ENCODE results near the gene KCTD19.

The KCTD19 gene

DNA sequence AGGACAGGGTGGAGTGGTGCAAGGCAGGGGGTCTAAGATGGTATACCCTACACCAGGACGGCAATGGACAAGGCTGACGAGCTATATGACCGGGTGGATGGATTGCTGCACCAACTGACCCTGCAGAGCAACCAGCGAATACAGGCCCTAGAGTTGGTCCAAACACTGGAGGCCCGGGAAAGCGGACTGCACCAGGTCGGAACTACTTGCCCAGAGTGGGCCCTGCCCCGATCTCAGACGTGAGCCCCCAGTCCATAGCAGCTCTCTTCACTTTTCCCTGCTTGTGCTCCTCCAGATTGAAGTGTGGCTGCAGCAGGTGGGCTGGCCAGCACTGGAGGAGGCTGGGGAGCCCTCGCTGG is 44.1 kb downstream of the KCTD19 start:
- DNase-seq, result no peak

DNA sequence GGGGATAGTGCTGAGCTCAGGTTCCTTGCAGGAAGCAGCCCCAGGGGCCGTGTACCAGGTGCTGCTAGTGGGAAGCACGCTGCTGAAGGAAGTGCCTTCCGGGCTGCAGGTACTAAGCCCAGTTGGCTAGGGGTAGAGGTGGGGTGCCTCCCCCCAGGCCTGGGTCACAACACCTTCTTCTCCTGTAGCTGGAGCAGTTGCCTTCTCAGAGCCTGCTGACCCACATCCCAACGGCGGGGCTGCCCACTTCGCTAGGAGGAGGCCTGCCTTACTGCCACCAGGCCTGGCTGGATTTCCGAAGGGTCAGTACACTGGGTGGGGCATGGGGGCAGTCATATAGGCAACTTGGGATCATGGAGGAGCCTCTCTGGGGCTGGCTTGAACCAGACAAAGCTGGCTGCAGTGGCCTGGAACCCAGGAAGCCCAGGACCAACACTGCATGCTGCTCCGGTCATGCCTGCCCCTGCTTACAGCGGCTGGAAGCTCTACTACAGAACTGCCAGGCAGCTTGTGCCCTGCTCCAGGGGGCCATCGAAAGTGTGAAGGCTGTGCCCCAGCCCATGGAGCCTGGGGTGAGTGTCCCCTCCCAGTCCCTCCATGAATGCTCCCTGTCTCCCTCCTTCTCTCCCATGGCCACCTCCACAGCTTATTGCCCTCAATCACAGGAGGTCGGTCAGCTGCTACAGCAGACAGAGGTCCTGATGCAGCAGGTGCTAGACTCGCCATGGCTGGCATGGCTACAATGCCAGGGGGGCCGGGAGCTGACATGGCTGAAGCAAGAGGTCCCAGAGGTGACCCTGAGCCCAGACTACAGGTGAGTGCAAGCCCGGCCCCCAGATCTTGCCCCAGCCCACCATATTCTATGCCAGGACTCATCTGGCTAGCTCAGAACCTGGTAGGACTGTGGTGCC is 44.8 kb downstream of the KCTD19 start:
- DNase-seq, result no peak

DNA sequence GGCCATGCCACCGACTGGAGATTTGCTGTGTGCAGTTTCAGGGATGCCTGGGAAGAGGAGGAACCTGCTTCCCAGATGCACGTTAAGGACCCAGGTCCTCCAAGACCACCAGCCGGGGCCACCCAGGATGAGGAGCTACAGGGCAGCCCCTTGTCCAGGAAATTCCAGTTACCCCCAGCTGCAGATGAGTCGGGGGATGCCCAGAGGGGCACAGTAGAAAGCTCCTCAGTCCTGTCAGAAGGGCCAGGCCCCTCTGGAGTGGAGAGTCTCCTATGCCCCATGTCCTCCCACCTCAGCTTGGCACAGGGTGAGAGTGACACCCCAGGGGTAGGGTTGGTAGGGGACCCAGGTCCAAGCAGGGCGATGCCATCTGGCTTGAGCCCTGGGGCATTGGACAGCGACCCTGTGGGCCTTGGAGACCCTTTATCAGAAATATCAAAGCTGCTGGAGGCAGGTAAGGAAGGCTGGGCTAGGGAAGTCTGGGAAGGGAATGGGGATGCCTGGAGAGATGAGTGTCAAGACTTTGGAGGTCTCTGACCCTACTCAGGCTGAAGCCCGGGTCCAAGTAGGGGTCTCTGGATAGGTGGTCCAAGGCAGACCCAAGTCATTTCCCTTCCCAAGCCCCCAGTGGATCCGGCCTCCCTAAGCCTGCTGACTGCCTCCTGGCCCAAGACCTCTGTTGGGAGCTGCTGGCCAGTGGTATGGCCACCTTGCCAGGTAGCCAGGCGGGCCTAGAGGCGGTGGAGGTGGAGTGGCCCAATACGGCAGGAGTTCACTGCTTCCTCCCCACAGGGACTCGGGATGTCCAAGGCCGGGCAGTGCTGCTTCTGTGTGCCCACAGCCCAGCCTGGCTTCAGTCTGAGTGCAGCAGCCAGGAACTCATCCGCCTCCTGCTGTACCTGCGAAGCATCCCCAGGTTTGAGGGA is 46.2 kb downstream of the KCTD19 start:
- DNase-seq, result no peak

DNA sequence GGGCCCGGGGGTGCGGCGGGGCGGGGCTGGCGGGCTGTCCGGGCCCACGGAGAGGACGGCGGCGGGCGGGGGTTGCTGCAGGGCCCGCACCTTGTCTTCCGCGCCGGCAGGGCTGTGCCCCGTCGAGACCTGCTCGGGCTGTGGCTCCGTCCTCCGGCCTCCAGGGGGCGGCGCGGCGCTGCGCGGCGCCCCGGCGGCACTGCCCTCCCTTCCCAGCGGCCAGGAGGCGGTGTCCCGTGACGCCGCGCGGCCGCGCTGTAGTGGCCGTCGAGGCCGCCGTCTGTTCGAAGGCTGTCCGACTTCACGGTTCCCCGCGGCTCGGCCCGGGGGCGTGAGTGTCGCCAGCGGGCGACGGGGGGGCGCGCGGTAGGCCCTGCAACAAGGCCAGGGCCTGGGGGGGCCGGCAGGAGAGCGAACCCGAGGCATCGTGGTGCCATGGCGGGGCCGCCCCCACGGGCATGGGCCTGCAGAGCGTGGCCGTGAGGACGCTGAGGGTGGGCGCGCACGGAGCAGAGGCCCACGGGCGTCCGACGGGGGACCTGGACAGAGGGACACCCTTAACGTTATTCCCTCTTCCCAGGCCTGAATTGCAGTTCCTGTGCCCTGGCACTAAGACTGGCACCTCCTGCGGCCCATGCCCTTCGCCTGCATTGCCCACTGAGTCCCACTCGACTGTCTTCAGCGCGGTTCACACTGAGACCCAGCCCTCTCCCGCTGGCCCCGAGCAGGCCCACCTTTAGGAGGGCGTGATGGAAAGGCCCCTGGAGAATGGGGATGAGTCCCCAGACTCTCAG is 47.0 kb downstream of the KCTD19 start, which contains the start of gene PLEKHG4:
Gene PLEKHG4, plus strand, starts transcription at position 237 of the 794 bp plus-strand sequence. Its CDS starts 513 bp downstream, at position 750.
- peak; percentile 99 for DNase-seq

DNA sequence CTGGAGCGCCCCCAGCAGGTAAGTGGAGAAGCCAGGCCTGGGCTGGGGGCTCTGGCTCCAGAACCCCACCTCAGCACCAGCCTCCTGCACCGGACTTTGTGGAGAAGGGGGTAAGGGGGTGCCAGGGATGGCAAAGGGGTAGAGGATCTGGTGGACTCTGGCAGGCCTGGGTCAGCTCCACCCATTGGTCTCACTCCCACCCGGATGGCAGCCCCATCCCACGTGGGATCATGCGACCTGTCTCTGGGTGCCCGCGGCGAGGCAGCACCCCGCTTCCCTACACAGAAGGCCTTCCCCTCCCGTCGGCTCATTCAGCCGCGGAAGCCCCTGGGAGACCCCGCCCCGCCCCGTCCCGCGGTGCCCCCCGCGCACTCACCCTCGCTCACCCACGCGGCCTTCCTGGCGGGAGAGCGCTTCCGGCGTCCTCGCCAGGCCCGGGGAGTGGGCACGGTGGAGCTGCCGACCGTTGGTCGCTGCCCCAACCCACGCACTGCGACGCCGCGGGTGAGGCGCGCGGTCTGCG is 47.7 kb downstream of the KCTD19 start:
- DNase-seq, result peak; percentile 77

DNA sequence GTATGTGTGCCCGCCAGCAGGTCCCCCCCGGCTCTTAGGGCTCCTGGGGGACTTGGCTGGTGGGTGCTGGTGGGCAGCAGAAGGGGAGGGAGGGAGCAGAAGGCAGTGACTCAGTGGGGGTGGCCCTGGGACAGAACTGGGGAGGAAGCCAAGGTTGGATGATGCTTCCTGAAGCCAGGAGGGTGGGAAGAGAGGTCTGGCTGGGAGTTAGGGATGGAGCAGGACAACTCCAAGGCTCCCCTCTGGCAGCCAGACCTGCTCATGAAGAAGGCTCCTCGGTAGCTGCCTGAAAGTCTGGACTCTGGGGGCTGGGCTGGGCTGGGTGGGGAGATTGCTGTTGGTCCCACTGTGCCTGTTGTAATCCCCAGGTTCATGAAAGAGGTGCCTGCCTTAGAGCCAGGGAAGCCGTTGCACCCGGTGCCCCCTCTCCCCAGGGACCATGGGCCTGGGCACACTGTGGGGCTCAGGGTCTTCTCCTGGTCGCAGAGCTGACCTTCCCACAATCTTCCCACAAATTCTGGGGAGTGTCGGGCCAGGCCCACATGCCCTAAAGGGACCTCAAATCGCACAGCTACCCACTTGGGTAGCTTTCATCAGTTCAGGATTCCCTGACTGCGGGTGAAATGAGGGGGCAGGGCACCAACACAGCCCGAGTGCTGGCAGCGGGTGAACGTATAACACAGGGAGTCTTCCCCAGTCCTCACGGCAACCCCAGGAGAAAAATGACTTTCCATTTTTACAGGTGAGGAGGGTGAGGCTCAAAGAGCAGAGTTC is 48.4 kb downstream of the KCTD19 start:
- peak; percentile 68 for DNase-seq

DNA sequence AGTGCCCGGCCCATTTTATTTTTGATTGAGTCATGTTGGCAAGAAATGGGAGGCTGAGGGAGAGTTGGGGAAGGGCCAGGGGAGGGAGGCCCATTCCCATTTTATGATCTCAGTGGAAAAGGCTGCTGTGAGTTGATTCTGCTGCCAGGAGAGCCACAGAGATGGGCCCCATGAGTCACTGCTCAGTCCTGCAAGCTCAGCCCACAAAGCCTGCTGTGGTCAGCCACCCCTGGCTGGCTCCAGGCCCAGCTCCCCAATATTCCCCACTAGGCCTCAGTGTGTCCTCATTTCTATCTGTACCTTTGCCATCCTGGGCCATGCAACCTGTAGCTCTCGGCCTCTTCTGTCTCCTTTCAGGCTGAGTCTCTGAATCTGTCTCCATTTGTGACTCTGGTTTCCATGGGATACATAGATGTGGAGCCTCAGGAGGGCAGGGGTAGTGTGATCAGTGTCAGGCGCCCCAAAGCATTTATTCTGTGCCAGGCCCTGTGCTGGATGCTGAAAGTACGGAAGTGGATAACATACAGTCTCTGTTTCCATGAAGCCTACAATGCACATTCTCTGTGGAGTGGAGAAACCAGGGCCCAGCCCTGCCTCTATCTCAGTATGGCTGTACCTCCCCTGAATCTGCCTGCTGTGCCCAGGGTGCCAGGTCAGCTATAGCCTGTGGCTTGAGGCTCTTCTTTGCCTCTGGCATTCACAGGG is 49.1 kb downstream of the KCTD19 start:
- DNase-seq, result peak; percentile 92

DNA sequence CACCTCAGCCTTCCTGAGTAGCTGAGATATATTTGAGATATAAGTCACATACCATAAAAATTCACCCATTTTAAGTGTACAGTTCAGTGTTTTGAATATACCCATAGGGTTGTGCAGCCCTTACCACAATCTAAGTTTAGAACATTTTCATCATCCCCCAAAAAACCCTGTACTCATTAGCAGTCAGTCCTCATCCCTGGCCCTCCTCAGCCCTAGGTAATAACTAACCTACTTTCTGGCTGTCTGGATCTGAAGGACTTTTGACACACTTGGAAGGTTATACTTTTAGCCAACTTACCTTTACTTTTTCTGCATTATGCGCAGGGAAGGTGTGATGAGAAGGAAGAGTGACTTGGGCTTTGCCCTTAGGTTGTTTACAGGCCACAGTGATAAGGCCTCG is 51.2 kb downstream of the KCTD19 start:
- no peak for DNase-seq

DNA sequence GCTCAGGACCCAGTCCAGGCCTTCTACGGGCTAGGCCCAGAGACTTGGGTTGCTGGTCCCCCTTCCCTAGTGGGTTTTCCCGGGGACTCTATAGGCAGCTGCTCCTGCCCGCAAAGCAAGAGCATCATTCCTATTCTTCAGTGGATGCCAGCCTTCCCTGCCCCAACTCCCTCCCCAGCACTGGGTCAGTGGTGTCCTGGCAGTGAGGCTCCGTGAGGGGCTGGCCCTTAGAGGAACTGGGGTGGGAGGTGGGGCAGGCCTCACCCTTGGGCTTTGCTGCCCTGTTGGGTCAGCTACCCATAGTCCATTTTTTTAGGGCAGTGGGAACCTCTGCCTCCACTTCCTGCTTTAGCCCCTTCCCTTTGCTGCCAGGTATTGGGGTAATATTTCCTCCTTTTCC is 55.1 kb downstream of the KCTD19 start:
- DNase-seq, result no peak

DNA sequence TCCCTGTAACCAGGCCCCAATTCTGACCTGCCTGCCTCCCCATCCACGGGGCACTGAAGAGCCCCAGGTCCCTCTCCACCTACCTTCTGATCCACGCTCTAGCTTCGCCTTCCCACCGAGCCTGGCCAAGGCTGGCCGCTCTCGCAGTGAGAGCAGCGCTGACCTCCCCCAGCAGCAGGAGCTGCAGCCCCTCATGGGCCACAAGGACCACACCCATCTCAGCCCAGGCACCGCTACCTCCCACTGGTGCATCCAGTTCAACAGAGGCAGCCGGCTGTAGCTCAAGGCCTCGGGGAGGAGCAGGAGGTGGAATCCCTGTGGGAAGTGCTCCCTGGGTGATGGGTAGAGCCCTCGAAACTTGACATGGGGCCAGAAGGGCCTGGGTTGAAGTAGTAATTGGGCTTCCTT is 55.6 kb downstream of the KCTD19 start:
- DNase-seq, result no peak

DNA sequence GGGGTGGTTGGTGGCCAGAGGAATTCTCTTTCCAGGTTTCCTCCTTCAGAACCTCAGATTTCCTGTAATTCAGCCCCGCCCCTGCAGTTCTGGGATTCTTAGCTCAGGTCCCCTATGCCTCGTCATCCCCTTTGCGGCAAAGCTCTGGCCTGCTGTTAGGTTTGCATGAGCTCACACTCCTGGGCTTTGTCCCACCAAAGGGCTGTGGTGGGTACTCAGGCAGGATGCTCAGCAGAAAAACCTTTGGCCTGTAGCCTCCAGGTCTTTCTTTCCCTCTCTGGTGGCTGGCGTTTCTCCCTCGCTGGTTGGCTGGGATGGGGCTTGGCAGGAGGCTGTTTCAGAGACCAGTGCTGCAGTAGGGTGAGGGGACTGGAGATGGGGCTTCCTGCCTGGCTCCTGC is 56.8 kb downstream of the KCTD19 start:
- DNase-seq, result no peak

DNA sequence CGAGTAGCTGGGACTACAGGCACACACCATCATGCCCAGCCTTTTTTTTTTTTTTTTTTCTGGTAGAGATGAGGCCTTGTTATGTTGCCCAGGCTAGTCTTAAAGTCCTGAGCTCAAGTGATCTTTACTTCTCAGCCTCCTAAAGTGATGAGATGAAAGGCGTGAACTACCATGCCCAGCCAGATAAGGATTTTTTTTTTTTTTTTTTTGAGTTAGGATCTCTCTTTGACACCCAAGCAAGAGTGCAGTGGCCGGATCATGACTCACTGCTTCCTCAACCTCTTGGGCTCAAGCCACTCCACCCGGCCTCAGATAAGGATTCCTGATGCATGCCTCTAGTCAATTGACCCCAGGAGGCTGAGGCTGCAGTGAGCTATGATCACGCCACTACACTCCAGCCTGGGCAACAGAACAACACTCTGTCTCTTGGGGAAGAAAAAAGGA is 58.4 kb downstream of the KCTD19 start:
- no peak for DNase-seq

DNA sequence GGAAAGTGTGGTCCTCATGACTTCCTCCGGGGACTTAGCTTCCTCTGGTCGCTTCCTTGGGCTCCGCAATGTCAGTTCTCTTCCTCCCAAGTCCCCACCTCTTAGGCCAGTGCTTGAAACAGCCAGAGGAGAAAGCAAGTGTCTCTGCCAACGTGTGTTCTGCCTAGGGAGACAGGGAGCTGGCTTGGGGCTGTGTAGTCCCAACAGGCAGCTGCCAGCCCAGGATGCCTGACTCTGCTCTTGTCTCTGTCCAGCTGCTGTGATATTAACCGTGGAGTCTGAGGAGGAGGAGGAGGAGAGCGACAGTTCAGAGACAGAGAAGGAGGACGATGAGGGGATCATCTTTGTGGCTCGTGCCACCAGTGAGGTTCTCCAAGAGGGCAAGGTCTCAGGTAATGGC is 60.7 kb downstream of the KCTD19 start:
- DNase-seq, result no peak

DNA sequence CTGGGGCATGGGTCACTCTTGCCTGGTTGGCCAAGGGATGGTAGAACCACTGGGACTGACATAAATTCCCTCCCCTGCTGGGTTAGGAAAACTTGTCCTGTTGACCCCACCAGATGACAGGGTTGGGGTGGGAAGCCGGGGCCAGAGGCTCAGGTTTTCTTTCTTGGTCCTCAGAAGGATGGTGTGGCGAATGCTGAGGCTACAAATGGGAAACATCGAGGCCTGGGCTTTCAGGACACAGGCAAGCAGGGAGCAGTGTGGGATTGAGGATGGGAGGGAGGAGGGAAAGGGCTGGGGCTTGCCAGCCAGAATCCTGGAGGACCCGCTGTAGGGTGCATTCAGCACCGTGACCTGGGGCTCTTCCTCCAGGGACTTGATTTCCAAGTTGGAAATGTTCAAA is 61.7 kb downstream of the KCTD19 start:
- no peak for DNase-seq

DNA sequence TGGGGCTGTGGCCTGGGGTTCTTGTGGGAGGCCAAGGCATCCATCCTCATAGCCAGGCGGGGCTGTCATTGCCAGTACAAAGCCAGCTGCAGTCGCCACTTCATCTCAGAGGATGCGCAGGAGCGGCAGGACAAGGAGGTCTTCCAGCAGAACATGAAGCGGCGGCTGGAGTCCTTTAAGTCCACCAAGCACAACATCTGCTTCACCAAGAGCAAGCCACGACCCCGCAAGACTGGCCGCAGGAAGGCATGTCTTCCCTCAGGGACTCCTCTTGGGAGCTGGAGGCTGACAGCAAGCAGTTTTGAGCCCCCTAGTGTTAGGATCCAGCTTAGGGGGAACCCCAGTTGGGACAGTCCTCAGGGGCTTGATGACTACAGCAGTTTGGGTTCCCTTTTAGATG is 62.3 kb downstream of the KCTD19 start:
- DNase-seq, result no peak

DNA sequence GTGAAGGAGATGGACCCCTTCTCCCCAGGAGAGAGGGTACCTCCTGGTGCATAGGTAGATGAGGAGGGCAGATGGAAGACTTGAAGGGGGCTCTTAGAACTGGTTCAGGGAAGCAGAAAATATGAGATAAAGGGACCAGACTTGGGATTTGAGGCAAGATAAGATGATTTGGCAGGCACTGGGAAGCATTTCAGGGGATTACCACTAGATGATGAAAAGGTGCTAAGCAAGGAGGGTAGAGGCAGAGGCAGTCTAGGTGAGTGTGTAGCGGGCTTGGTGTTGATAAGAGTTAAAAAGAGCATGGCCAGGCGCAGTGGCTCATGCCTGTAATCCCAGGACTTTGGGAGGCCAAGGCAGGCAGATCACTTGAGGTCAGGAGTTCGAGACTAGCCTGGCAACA is 63.3 kb downstream of the KCTD19 start:
- no peak for DNase-seq

DNA sequence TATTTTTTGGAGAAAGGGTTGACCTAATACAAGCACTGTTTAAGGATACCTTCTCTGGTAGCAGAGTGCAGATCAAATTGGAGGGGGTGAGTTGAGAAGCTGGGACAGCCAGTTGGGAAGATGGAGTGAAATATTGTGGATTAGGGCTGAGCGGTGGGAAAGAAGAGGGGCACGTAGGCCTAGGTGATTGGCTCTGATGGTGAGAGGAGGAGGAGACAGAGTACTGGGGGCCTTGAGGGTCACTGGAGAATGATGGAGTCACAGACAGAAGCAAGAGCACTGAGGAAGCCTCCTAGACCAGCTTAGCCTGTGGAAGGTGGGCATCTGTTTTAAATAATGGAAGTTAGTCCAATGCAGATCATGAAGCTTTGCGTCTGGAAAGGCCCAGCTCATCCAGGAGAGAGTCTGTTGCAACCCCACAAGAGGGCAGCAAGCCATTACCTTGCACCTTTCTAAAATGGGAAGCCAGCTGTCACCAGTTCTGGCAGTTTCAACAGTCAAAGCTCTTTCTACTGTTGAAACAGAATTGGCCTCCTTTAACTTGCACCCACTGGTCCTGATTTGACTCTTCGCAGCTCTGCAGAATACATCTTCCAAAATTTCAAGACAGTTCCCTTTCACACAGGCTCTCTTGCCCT is 66.0 kb downstream of the KCTD19 start:
- DNase-seq, result no peak

DNA sequence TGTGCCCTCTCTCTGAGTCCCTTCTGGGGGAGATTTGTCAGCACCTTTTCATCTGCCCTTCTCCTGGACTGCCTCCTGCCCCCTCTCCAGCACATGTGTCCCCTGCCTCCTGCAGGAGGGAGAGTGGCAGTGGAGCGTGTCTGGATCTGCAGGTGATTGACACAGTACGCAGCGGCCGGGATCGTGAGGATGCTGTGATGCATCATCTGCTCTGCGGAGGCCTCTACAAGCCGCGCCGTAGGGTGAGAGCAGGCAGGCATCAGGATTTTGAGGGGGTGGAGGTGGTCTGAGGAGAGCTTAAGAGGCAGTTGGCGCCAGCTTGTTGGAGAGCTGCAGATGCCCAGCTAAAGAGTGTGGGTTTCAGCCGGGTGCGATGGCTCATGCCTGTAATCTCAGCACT is 66.8 kb downstream of the KCTD19 start:
- no peak for DNase-seq

DNA sequence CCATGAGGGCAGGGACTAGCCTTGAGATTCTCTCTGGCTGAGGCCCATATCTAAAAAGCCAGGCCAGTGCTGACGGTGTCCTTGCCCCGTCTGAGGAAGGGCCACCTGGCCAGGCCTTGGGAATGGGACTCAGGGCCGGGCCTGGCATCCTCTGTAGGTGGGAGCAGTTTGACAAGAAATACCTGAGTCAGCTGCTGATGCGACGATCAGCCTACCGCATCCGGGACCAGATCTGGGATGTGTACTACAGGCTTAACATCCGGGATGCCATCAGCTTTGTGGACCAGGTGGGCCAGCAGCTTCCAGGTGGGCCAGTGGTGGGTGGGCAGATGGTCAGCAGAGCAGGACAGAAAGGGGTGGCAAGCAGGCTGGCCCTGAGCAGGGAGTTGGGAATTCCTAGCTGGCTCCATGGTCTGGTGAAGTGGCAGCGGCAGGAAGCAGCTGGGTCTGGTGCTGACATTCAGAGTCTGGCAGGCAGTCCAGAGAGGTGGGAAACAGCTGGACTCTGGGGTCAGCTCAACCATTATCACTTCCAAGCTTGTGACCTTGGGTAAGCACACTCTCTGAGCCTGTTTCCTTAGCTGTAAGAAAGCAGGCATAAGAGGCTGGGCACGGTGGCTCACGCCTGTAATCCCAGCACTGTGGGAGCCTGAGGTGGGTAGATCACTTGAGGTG is 68.2 kb downstream of the KCTD19 start:
- no peak for DNase-seq
